ENCODE data around the gene LAX1. TPM values are rescaled to one million over a fixed set of nuclear protein-coding genes. Genes with fewer than 3 reads are reported as not detected.
A peak's percentile ranks its signal among the peaks of the same experiment; 100 is the strongest.
"Not testable (repeated sequence)": the region's sequence is repeated elsewhere in the genome, so short reads cannot be mapped to it uniquely, and the experiment has no call there.

LAX1 gene
- total RNA-seq, 1 donor from 2014 or later, result 14.2 TPM

- Mint-ChIP-seq H3K36me3 (ENCODE audit: low read depth) (peaks cover 58% of the 10 kb centered on the region), H3K27ac (peak overlapping the region; percentile 13), H3K9me3 (no peaks in the 10 kb centered on the region), H3K4me3 (ENCODE audit: low read depth) (no peak overlapping the region), H3K27me3 (ENCODE audit: low read depth) (no peaks in the 10 kb centered on the region), H3K4me1 (ENCODE audit: low read depth) (peaks cover 4% of the 10 kb centered on the region)
- intact Hi-C loops (cut with micrococcal nuclease), result no loop called here
- no peak for DNase-seq (ENCODE audit: low spot score)
These were observed 11.7 kb downstream of the LAX1 start for GRCh38 chr1:203776636-203777035.

GRCh38 chr1:203777596-203777995, 12.6 kb downstream of the LAX1 start:
- intact Hi-C loops (cut with micrococcal nuclease), result no loop called here
- no peaks in the 10 kb centered on the region for H3K9me3 Mint-ChIP-seq
- no peak for DNase-seq (ENCODE audit: low spot score)
- H3K36me3 Mint-ChIP-seq (ENCODE audit: low read depth), result peaks cover 51% of the 10 kb centered on the region
- no peaks in the 10 kb centered on the region for H3K27me3 Mint-ChIP-seq (ENCODE audit: low read depth)
- H3K27ac Mint-ChIP-seq, result peak overlapping the region; percentile 16
- peaks cover 4% of the 10 kb centered on the region for H3K4me1 Mint-ChIP-seq (ENCODE audit: low read depth)
- H3K4me3 Mint-ChIP-seq (ENCODE audit: low read depth), result no peak overlapping the region

GRCh38 chr1:203778146-203778545, 13.2 kb downstream of the LAX1 start:
- H3K4me1 Mint-ChIP-seq (ENCODE audit: low read depth), result peaks cover 4% of the 10 kb centered on the region

GRCh38 chr1:203778789-203779188, 13.8 kb downstream of the LAX1 start:
- intact Hi-C loops (cut with micrococcal nuclease), result no loop called here

More at GRCh38 chr1:203778146-203778545, 13.2 kb downstream of the LAX1 start:
- intact Hi-C loops (cut with micrococcal nuclease), result no loop called here
- Mint-ChIP-seq H3K9me3 (no peaks in the 10 kb centered on the region), H3K4me3 (ENCODE audit: low read depth) (no peak overlapping the region), H3K36me3 (ENCODE audit: low read depth) (peaks cover 45% of the 10 kb centered on the region), H3K27ac (no peak overlapping the region), H3K27me3 (ENCODE audit: low read depth) (no peaks in the 10 kb centered on the region)
- no peak for DNase-seq (ENCODE audit: low spot score)

DNA sequence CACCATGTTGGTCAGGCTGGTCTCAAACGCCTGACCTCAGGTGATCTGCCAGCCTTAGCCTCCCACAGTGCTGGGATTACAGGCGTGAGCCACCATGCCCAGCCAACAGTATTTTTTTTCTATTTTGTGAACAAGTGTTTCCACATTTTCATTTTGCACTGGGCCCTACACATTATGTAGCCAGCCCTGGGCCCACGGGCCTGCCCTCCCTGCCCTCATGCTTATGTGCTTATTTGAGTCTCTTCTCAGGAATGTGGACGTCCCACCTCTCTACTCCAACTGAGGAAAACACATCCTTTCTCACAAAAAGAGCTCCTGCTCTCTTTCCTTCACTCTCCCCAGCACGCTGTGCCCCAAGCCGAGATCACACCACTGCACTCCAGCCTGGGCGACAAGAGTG, 17.0 kb downstream of the LAX1 start:
- Mint-ChIP-seq H3K9me3 (no peaks in the 10 kb centered on the region), H3K4me1 (ENCODE audit: low read depth) (no peaks in the 10 kb centered on the region), H3K27ac (no peak overlapping the region), H3K27me3 (ENCODE audit: low read depth) (peaks cover 4% of the 10 kb centered on the region), H3K4me3 (ENCODE audit: low read depth) (no peak overlapping the region), H3K36me3 (ENCODE audit: low read depth) (peaks cover 12% of the 10 kb centered on the region)
- intact Hi-C loops (cut with micrococcal nuclease), result no loop called here
- no peak for DNase-seq (ENCODE audit: low spot score)

More at GRCh38 chr1:203778789-203779188, 13.8 kb downstream of the LAX1 start:
- DNase-seq (ENCODE audit: low spot score), result no peak
- H3K4me3 Mint-ChIP-seq (ENCODE audit: low read depth), result no peak overlapping the region
- H3K9me3 Mint-ChIP-seq, result no peaks in the 10 kb centered on the region
- H3K27ac Mint-ChIP-seq, result no peak overlapping the region
- peaks cover 42% of the 10 kb centered on the region for H3K36me3 Mint-ChIP-seq (ENCODE audit: low read depth)
- H3K27me3 Mint-ChIP-seq (ENCODE audit: low read depth), result no peaks in the 10 kb centered on the region
- H3K4me1 Mint-ChIP-seq (ENCODE audit: low read depth), result peaks cover 4% of the 10 kb centered on the region

- peaks cover 3% of the 10 kb centered on the region for H3K4me1 Mint-ChIP-seq (ENCODE audit: low read depth)
- no peaks in the 10 kb centered on the region for H3K9me3 Mint-ChIP-seq
- no peak overlapping the region for H3K4me3 Mint-ChIP-seq (ENCODE audit: low read depth)
- intact Hi-C loops (cut with micrococcal nuclease), result loop anchor here (10.0 kb wide), 1 partner anchor 465 kb away; no protein-coding TSS in a partner anchor
- peaks cover 3% of the 10 kb centered on the region for H3K27me3 Mint-ChIP-seq (ENCODE audit: low read depth)
- no peak for DNase-seq (ENCODE audit: low spot score)
- no peak overlapping the region for H3K27ac Mint-ChIP-seq
- no peaks in the 10 kb centered on the region for H3K36me3 Mint-ChIP-seq (ENCODE audit: low read depth)
These were observed 25.0 kb downstream of the LAX1 start for GRCh38 chr1:203789966-203790365.

DNA sequence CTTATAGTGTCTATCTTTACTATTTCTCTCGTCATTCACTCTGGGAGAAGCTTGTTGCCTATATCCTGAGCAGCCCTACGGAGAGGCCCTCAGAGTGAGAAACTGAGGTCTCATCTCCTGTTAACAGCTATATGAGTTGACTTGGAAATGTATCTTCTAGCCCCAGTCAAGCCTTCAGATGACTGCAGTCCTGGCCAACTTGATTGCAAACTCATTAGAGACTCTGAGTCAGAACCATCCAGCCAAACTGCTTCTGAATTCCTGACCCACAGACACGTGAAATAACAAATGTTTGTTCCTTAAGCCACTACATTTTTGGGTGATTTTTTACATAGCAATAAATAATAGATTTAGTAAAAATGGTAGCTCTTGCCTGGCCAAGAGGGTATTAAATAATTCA, 26.5 kb downstream of the LAX1 start:
- Mint-ChIP-seq H3K27ac (no peak overlapping the region), H3K9me3 (no peaks in the 10 kb centered on the region), H3K36me3 (ENCODE audit: low read depth) (peaks cover 5% of the 10 kb centered on the region), H3K4me3 (ENCODE audit: low read depth) (no peak overlapping the region), H3K4me1 (ENCODE audit: low read depth) (peaks cover 9% of the 10 kb centered on the region), H3K27me3 (ENCODE audit: low read depth) (no peaks in the 10 kb centered on the region)
- DNase-seq (ENCODE audit: low spot score), result no peak
- intact Hi-C loops (cut with micrococcal nuclease), result loop anchor here (10.0 kb wide), 1 partner anchor 467 kb away; no protein-coding TSS in a partner anchor

DNA sequence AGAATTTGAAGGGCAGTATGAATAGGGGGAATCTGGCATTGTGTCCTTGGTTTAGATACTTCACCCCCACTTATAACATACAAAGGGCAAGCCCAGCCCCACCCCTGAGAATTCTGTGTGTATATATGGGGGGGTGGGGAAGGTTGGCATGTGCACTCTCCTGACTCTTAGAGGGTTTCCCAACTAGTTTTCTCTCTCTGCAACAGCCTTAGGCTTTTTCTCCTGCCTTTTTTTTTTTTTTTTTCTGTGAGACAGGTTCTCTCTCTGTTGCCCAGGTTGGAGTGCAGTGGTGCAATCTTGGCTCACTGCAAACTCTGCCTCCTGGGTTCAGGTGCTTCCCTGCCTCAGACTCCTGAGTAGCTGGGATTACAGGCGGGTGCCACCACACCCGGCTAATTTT, 27.5 kb downstream of the LAX1 start:
- no peaks in the 10 kb centered on the region for H3K9me3 Mint-ChIP-seq
- no peak overlapping the region for H3K27ac Mint-ChIP-seq
- H3K4me3 Mint-ChIP-seq (ENCODE audit: low read depth), result no peak overlapping the region
- H3K27me3 Mint-ChIP-seq (ENCODE audit: low read depth), result no peaks in the 10 kb centered on the region
- no peak for DNase-seq (ENCODE audit: low spot score)
- intact Hi-C loops (cut with micrococcal nuclease), result loop anchor here (10.0 kb wide), 1 partner anchor 468 kb away; no protein-coding TSS in a partner anchor
- peaks cover 14% of the 10 kb centered on the region for H3K36me3 Mint-ChIP-seq (ENCODE audit: low read depth)
- peaks cover 17% of the 10 kb centered on the region for H3K4me1 Mint-ChIP-seq (ENCODE audit: low read depth)

GRCh38 chr1:203793561-203793960, 28.6 kb downstream of the LAX1 start:
- DNase-seq (ENCODE audit: low spot score); H3K27me3 Mint-ChIP-seq (ENCODE audit: low read depth); H3K4me3 Mint-ChIP-seq (ENCODE audit: low read depth); H3K9me3 Mint-ChIP-seq; H3K27ac Mint-ChIP-seq: not testable (repeated sequence)
- peaks cover 25% of the 10 kb centered on the region for H3K36me3 Mint-ChIP-seq (ENCODE audit: low read depth)
- peaks cover 27% of the 10 kb centered on the region for H3K4me1 Mint-ChIP-seq (ENCODE audit: low read depth)
- intact Hi-C loops (cut with micrococcal nuclease), result loop anchor here (10.0 kb wide), 1 partner anchor 469 kb away; no protein-coding TSS in a partner anchor

GRCh38 chr1:203794764-203795440, 29.9 kb downstream of the LAX1 start:
- H3K36me3 Mint-ChIP-seq (ENCODE audit: low read depth), result peaks cover 38% of the 10 kb centered on the region
- no peaks in the 10 kb centered on the region for H3K27me3 Mint-ChIP-seq (ENCODE audit: low read depth)
- H3K4me3 Mint-ChIP-seq (ENCODE audit: low read depth), result peak overlapping the region; percentile 99
- intact Hi-C loops (cut with micrococcal nuclease), result loop anchor here (1.0 to 10.0 kb wide), 3 partner anchors 30 to 470 kb away; partner anchors contain the start of genes LAX1 and SNRPE
- no peaks in the 10 kb centered on the region for H3K9me3 Mint-ChIP-seq
- DNase-seq (ENCODE audit: low spot score), result no peak
- peak overlapping the region; percentile 96 for H3K27ac Mint-ChIP-seq
- peaks cover 36% of the 10 kb centered on the region for H3K4me1 Mint-ChIP-seq (ENCODE audit: low read depth)

DNA sequence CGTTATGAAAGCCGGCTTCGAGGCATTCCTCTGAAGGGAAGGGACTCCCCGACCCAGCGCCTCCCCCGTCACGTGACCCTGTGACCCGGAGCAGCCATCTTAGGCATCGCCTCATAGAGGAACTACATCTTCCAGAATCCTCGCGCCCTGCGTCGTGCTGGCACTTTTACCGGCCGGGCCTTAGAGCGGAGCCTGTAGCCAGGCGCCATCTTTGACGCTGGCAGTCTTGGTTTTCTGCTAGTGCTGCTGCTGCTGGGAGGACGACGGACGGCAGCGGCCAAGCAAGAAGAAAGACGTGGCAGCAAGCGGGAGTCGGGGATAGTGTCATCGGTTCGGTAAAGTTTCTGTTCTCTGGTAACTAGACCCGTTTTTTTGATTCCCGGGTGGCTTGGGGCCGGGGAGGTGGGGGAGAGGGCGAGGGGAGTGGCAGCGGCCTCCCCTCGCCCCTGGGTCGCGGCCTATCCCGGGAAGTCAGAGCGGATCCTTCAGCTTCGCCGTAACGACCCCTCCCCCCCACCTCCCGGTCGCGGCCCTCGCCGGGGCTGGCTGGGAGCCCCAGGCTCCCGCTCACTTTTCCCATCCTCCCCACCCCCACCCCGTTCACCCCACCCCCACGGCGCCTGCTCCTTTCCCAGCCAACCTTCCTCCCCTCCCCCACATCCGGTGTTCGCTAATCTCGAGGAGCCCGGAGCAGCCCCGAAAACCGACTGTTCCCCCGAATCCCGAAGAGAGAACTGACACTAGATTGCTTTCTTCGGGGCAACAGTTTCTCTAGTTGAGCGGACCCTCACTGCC, 30.7 kb downstream of the LAX1 start, which contains the start of the genes ZBED6 and ZC3H11A:
Gene ZBED6, plus strand, starts transcription at position 183 of the 795 bp plus-strand sequence. CDS start 1,900 bp downstream, outside the sequence.
Gene ZC3H11A, plus strand, starts transcription at position 183 of the 795 bp plus-strand sequence. CDS start 21,448 bp downstream, outside the sequence.
- H3K4me3 Mint-ChIP-seq (ENCODE audit: low read depth), result peak within 1 kb of the TSS; percentile 99
- H3K27me3 Mint-ChIP-seq (ENCODE audit: low read depth), result no peaks in the 10 kb centered on the region
- intact Hi-C loops (cut with micrococcal nuclease), result loop anchor here (1.0 to 10.0 kb wide), 3 partner anchors 30 to 471 kb away; partner anchors contain the start of genes LAX1 and SNRPE
- peak within 1 kb of the TSS; percentile 99 for H3K27ac Mint-ChIP-seq
- H3K9me3 Mint-ChIP-seq, result no peaks in the 10 kb centered on the region
- H3K36me3 Mint-ChIP-seq (ENCODE audit: low read depth), result peaks cover 43% of the 10 kb centered on the region
- peak; percentile 98 for DNase-seq (ENCODE audit: low spot score)
- peaks cover 42% of the 10 kb centered on the region for H3K4me1 Mint-ChIP-seq (ENCODE audit: low read depth)

DNA sequence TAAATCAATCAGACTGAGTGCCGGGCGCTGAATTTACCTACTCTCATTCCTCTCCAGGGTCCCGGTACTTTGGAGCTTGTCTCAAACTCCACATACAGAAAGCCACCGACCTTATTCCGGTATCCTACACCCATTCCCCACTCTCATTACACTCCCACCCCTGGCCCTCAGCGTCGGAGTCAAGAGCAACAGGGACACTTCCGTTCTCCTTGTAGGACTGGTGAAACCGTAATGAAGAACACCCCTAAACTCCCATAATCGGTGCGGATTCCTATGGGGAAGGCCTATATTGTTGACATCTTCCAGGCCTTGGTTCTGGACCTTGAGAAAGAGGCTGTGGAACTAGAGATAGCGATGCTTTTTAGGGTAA, 31.2 kb downstream of the LAX1 start:
- Mint-ChIP-seq H3K27ac (peak overlapping the region; percentile 99), H3K36me3 (ENCODE audit: low read depth) (peaks cover 46% of the 10 kb centered on the region), H3K4me1 (ENCODE audit: low read depth) (peaks cover 44% of the 10 kb centered on the region), H3K27me3 (ENCODE audit: low read depth) (no peaks in the 10 kb centered on the region), H3K4me3 (ENCODE audit: low read depth) (peak overlapping the region; percentile 99), H3K9me3 (no peaks in the 10 kb centered on the region)
- DNase-seq (ENCODE audit: low spot score), result peak; percentile 24
- intact Hi-C loops (cut with micrococcal nuclease), result loop anchor here (10.0 kb wide), 1 partner anchor 471 kb away; no protein-coding TSS in a partner anchor

Data from activated T-helper 2 cell treated with anti-CD3 and anti-CD28 coated beads, Interferon-gamma antibody, Interleukin-2, Interleukin-4, amounts not matched to agents 10 μg/mL and 5 μg/mL and 100 μg/mL, durations not matched to agents 14 hours and 24 hours and 36 hours (primary cell).